A549 (cell line): ENCODE data around the gene NEDD4L.

Source experiments
- CEBPB ChIP-seq, 2 experiments: fragments of >200 bp in 1 of 2; sonication (Bioruptor Twin) in 1 of 2; formaldehyde crosslinking in 1 of 2; IDR thresholded peaks; 2 replicates each; pipeline ENCODE4 v1.6.1; 2012 to 2016
- POLR2A ChIP-seq: IDR thresholded peaks from 2 replicates; pipeline ENCODE4 v1.6.1; 2012; ENCODE audit warnings: mild to moderate bottlenecking, low read length
- TF ChIP-seq, protein P1 (sequence below): fragments of >200 bp; sonication (Bioruptor Twin); formaldehyde crosslinking; IDR thresholded peaks from 3 replicates; pipeline ENCODE4 v1.5.1; 2016

DNA sequence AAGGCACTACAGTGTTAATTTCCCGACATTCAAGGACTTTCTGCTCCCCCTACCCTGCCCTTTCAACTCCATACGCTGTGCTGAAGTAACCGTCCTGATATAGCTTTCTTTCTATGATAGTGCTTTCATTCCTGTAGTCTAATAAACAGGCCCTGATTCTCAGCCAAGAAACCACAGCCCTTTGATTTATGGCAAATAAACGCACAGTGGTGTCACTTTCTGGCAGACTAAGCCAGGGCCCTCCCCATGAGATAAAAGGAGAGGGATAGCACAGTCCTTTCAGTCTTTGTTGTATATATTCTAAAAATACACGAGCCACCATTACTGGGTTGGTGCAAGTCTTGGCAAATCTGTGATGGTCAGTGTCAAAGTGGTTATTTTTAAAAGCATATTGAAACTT is 293.7 kb downstream of the NEDD4L start:
- TF ChIP-seq CEBPB (IDR thresholded peaks at IDR 0.05) (no peak), POLR2A (no peak)
- TF ChIP-seq, protein P1, sequence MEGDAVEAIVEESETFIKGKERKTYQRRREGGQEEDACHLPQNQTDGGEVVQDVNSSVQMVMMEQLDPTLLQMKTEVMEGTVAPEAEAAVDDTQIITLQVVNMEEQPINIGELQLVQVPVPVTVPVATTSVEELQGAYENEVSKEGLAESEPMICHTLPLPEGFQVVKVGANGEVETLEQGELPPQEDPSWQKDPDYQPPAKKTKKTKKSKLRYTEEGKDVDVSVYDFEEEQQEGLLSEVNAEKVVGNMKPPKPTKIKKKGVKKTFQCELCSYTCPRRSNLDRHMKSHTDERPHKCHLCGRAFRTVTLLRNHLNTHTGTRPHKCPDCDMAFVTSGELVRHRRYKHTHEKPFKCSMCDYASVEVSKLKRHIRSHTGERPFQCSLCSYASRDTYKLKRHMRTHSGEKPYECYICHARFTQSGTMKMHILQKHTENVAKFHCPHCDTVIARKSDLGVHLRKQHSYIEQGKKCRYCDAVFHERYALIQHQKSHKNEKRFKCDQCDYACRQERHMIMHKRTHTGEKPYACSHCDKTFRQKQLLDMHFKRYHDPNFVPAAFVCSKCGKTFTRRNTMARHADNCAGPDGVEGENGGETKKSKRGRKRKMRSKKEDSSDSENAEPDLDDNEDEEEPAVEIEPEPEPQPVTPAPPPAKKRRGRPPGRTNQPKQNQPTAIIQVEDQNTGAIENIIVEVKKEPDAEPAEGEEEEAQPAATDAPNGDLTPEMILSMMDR, result no peak
